Fibroblast of pulmonary artery (primary cell): ENCODE measurements around the gene SPTBN1.

Experiments
- DNase-seq: peaks from one replicate; pipeline ENCODE4 v3.0.0-alpha.2; 2010; ENCODE audit warnings: low read depth
- H3K4me3 ChIP-seq: replicated peaks from 2 replicates; pipeline ENCODE4 v1.5.1; 2011; ENCODE audit warnings: low read depth, mild to moderate bottlenecking, control low read depth, low read length, moderate library complexity
- CTCF ChIP-seq: IDR thresholded peaks from 2 replicates; pipeline ENCODE4 v1.5.1; 2011; ENCODE audit warnings: mild to moderate bottlenecking, control low read depth, low read length, inconsistent platforms; ENCODE audit errors: missing control alignments

Gene SPTBN1

GRCh38 chr2:54432251-54433015 lies 23.7 kb upstream of the SPTBN1 start:
- no peak for TF ChIP-seq CTCF
- no peak overlapping the region for H3K4me3 ChIP-seq
- no peak for DNase-seq

DNA sequence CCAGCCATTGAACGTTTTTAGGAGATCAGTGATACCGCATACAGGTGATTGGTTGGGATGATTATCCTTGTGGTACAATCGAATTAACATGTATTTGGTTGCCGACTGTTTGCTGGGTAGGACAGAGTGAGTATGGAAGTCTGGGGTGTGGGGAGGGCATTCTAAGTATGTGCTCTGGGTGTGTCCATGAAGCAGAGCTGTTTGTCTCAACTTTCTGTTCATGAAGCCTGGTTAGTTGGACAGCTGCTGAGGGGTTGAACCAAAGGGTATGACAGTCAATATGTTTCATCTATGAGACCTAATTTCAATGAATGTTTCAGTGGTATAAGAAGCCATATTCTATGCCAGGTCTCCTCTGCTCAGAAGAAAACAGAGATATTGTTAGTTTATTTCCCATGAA lies 21.9 kb upstream of the SPTBN1 start:
- TF ChIP-seq CTCF, result no peak
- no peak overlapping the region for H3K4me3 ChIP-seq
- DNase-seq, result no peak

DNA sequence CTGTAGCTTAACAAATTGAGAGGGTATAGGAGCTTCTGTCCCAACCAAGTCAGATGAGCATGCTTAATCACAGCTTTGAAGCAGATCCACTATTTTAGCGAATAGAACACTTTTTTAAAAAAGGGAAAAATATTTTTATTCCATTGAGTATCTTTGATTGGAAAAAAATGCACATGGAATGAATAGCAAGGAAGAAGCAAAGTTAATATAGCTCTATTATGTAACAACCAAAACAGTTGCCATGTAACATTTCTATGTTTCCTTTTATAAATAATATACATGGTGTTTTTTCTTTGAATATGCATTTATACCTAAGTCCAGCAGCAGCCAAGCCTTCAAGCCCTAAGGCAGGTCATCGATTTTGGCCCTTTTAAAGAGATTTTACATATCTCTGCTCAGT lies 21.4 kb upstream of the SPTBN1 start:
- DNase-seq, result no peak
- TF ChIP-seq CTCF, result no peak
- H3K4me3 ChIP-seq, result no peak overlapping the region

DNA sequence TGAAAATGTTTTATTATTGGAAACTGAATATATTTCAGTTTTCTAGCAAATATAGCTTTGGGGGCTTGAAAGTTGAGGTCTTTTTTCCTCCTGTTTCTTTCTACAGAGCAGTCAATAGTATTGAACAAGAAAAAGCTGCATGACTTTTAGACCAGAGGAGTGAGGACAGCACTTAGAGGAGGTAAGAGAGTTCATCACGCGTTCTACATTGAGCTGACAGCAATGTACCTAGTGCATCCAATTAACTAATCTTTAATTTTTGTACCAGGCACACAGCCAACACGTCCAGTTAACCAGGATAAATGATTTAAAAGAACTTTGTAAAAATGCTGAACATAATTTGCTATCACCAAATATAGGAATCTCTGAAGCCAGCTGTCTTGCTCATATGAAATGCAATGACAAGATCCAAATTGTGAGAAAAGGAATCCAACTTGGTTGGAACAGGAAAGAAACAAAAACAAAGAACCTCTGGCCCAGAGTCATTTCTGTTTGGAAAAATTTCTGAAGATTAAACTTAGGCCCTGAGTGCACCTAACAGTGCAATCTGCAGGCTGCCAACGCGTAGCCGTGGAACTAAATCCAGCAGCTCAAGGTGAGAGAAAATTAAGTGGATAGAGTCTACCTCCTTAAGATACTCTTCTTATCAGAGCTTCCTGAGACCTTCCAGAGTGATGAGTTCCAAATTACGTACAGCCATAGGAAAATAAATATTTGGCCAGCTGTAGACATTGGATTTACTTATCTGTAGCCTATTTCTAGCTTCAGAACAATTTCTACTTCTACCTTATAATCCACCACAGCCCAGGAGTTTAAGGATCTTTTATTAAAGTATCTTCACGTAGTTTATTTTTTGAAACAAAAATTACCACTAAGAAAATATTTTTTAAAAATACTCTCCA lies 20.6 kb upstream of the SPTBN1 start:
- H3K4me3 ChIP-seq, result no peak overlapping the region
- no peak for DNase-seq
- no peak for TF ChIP-seq CTCF

DNA sequence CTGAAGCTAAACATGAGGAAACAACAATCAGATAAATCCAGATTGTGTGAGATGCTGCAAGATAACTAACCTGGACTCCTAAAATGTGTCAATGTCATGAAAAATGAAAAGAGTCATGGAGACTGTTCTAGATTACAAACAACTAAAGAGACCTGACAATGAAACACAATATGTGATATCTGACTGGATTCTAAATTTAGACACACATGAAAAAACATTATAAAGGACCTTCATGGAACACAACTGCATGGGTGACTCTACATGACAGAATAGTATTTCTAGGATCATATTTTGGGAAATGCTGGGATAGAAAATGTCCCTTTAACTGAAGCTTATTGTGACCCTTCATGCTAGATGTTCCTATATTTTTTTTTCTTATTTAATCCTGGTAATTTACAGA lies 18.5 kb upstream of the SPTBN1 start:
- TF ChIP-seq CTCF, result no peak
- no peak for DNase-seq
- H3K4me3 ChIP-seq, result no peak overlapping the region

- TF ChIP-seq CTCF, result no peak
- peak; percentile 58 for DNase-seq
- H3K4me3 ChIP-seq, result no peak overlapping the region
Observed at GRCh38 chr2:54438271-54438670, 17.9 kb upstream of the SPTBN1 start.

DNA sequence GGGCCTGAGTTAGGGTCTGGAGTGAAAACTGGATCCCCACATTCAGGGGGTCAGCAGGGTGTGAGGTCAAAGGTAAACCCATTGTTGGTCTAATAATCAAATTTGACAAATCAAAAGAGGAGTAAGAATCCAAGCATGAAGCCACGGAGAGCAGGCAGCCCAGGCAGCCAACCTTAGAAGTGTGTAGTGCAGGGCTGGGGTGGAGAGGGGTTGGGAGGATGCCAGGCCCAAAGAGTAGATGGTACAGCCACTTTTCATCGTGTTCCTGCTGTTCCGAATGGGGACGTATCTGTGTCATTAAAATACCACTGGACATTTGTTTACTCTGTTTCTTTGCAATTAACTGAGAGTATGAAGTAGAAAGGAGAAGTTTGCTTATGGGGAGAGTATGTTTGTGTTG lies 16.5 kb upstream of the SPTBN1 start:
- H3K4me3 ChIP-seq, result no peak overlapping the region
- DNase-seq, result no peak
- no peak for TF ChIP-seq CTCF
